Stimulated activated CD8-positive, alpha-beta memory T cell treated with anti-CD3 and anti-CD28 coated beads, Interleukin-12 subunit alpha, Interleukin-12 subunit beta, amount 100 ng/mL, for 24 hours (primary cell): ENCODE data around the gene SEC24C.
"Not testable (repeated sequence)": the region's sequence is repeated elsewhere in the genome, so short reads cannot be mapped to it uniquely, and the experiment has no call there.

Experiments
- DNase-seq: peaks from one replicate; pipeline ENCODE4 v3.0.0-alpha.2; 2020; ENCODE audit errors: extremely low read depth

Gene SEC24C, protein sequence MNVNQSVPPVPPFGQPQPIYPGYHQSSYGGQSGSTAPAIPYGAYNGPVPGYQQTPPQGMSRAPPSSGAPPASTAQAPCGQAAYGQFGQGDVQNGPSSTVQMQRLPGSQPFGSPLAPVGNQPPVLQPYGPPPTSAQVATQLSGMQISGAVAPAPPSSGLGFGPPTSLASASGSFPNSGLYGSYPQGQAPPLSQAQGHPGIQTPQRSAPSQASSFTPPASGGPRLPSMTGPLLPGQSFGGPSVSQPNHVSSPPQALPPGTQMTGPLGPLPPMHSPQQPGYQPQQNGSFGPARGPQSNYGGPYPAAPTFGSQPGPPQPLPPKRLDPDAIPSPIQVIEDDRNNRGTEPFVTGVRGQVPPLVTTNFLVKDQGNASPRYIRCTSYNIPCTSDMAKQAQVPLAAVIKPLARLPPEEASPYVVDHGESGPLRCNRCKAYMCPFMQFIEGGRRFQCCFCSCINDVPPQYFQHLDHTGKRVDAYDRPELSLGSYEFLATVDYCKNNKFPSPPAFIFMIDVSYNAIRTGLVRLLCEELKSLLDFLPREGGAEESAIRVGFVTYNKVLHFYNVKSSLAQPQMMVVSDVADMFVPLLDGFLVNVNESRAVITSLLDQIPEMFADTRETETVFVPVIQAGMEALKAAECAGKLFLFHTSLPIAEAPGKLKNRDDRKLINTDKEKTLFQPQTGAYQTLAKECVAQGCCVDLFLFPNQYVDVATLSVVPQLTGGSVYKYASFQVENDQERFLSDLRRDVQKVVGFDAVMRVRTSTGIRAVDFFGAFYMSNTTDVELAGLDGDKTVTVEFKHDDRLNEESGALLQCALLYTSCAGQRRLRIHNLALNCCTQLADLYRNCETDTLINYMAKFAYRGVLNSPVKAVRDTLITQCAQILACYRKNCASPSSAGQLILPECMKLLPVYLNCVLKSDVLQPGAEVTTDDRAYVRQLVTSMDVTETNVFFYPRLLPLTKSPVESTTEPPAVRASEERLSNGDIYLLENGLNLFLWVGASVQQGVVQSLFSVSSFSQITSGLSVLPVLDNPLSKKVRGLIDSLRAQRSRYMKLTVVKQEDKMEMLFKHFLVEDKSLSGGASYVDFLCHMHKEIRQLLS

DNA sequence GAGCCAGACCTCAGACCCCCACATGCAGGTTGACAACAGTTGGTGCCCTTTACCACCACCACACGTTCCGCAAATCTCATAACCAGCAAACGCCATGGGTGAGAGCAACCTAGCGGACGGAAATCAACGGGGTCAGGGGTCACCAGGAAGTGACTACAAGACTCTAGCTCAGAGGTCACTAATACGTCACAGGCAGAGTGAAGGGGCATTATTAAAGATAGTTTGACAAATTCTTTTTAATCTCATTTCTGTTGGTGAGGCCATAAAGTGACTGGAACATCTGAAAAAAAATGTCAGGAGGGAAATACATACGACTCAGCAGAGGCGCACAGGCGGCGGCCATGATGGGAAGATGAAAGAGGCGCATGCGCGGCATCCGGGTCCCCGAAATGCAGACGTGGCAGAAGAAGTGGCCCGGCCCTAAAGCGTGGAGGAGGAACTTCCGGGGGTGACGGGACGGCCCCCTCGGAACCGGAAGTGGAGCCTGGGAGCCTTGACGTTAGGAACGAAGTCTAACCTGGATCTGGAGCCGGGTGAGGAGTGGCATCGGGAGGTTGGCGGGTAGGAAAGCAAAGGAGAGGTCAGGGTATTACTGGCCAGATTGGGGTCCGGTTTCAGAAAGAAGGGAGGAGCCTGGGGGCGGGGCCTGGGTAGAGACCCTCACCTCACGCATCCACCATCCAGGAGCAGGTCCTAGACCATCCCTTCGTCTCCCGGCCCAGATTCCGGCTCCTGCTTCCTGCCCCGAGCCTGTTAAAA lies at the start of gene SEC24C:
Gene SEC24C (plus strand): TSS at position 468 of the 759 bp plus-strand sequence. CDS start 2,461 bp downstream, outside the sequence.
- peak; percentile 88 for DNase-seq

DNA sequence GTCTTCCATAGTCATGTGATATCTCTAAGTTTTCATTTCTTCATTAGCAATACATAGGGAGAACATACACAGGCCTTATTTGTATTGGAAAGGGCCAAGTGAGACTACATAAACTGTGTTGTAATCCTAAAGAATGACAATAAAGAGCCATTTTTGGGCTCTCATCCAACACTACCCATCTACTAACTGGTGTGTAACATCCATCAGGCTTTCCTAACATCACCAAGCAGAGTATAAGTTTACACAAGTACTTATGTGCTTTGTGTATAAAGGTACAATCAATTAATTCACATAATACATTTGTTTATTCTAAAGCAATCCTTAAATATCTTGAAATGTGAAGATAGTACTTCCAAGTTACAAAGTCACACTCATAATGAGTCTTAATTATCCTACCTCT lies 48.9 kb upstream of the SEC24C start:
- DNase-seq: not testable (repeated sequence)

DNA sequence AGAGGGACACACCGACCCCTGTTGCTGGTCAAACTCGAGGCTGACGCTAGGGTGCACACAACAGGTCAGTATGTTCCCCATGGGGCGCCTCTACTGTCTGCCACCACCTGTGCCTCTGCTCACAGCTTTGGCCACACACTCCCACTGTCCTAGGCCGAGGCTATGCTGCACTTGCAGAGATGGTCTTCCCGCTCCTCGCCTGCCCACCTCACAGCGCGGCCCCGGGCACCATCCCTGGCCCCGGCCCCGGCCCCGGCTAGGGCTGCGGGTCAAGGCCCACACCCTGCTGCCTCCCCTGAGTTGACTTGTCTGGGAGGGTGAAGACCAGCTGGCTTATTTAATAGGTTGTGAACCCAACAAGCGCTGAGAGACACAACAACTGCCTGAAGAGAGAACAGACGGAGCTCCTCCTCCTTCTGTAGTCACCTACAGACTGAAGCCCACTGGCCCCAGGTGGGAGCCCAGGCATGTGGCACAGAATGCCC lies 46.5 kb upstream of the SEC24C start, which contains the start of gene AGAP5:
Gene AGAP5 (minus strand): TSS at position 435 of the 485 bp plus-strand sequence. CDS start 354 bp downstream, at position 81.
- DNase-seq: not testable (repeated sequence)

GRCh38 chr10:73698819-73699218 lies 45.4 kb upstream of the SEC24C start:
- not testable (repeated sequence) for DNase-seq

DNA sequence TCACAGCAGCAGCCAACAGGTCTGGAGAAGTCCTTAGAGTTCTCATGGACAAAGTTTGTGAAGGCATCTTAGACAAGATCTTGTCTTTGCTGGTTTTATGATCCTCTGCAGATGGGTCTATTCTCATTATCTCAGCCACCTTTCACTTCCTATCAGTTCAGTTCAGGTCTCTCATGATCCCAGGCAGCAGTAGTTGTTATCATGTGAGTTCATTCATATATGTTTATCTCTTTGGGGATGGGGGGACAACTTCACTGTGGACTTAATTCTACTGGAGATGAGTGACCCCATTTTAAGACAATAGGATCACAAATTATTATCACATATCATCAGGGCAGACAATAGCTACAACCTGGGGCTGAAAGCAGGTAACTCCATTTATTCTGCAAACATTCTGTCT lies 40.2 kb upstream of the SEC24C start:
- not testable (repeated sequence) for DNase-seq

DNA sequence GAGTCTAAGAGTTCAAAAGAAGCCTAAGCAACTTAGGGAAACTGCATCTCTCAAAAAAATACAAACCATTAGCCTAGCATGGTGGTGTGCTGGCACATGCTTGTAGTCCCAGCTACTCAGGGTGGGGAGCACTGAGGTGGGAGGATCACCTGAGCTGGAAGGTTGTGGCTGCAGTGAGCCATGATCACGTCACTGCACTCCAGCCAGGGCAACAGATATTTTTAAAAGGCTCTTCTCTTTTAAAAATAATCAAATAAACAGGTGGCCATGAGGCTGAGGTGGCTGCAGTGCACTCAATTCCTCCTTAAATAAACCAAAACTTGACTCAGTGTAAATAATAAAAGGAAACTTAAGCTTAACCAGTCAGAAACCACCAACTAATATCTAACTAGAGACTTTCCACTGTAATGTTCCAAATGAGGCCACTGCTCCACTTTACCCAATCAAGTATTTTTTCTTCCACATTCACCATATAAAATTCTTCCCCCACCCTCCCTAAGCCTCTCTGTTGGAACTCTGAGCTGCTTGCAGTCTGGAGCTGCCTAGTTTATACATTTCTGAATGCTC lies 38.6 kb upstream of the SEC24C start:
- not testable (repeated sequence) for DNase-seq

DNA sequence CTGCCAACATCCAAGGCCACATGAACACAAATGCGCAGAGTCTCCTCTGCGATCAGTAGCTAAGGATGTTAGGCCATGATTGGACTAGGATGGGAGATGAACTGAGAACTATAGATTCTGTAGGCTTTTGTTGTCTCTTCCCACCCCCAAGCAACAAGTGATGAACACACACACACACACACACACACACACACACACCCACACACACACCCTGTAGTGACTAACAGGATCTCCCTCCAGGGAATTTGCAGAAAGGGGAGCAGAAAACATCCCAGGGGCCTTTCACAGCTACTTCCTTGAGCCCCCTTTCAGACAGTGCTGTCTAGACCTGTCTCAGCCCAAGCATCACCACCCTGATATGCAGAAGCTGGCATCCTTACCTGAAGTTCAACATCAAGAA lies 37.7 kb upstream of the SEC24C start:
- not testable (repeated sequence) for DNase-seq

GRCh38 chr10:73707628-73708027 lies 36.5 kb upstream of the SEC24C start:
- not testable (repeated sequence) for DNase-seq

DNA sequence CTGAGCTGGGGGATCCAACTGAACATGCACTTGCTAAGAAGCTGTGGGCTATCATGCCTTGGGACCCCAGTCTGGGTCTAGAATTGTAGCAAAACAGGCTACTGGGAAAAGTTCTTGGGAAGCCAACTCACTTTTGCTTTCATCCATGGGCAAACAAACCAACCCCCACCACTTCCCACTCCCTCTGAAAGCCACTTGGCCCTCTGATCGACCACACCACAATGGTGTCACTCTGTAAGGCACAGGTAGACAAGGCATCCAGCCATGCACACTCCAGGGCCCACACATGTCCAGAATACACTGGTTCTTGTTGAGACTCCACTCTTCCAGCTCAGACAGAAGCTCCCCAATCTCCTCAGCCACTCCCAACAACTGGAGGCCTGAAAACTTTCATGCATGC lies 36.0 kb upstream of the SEC24C start:
- DNase-seq: not testable (repeated sequence)

DNA sequence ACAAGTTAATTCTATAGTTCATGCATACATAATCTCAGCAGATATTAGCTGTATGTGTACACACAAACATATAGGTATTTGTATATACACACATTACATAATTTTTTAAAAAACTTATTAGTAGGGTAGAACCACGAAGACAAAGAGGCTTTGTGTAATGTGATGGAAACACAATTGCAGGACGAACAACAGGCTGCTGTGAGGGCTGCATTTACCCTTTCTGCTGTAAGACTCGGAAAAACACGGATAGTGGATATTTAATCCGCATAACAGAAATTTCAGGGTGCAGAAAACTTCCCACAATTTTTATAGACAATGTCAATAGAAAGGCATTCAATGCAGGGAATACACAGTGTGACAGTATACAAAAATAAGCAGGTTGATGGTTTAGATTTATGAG lies 32.5 kb upstream of the SEC24C start:
- not testable (repeated sequence) for DNase-seq

DNA sequence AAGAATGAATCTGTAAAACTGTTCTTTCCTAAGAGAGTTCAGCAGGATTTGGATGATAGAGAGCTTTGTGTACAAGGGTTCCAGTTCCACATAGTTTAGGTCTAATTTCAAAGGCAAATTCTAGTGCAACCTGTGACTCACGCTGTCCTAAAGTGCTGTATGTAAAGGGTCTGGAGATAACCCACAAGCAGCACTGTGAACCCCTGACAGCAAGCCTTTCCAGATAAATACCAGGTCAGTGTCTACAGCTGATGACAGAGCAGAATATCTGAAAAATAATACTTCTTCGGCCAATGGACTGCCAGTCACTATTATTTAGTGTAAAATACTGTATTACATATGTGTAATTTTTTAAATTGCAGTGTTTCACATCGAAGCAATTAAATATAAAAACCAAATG lies 30.3 kb upstream of the SEC24C start:
- not testable (repeated sequence) for DNase-seq

- not testable (repeated sequence) for DNase-seq
These were observed 29.7 kb upstream of the SEC24C start for GRCh38 chr10:73714483-73714882.

GRCh38 chr10:73715179-73716156 lies 28.7 kb upstream of the SEC24C start:
- DNase-seq: not testable (repeated sequence)

DNA sequence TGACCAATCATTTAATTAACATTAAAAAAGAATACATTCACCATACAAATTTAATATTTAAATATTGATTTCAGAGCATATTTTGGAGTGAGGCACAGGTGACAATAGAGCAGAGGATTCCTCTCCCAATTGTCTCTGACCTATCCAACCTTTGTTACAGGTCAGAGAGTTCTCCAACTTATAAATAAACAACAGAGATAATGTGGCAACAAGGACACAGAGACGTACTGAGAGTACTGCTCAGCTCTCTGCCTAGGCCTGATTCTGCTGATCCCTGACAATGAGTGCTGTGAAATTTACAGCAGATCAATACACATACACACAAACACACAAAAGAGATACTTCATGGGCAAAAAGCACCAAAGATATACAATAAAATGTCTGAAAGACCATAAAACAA lies 27.9 kb upstream of the SEC24C start:
- no peak for DNase-seq

- no peak for DNase-seq
These were observed 26.6 kb upstream of the SEC24C start for GRCh38 chr10:73717556-73717955.

- not testable (repeated sequence) for DNase-seq
These were observed 23.6 kb upstream of the SEC24C start for GRCh38 chr10:73720561-73720960.

GRCh38 chr10:73723516-73723915 lies 20.7 kb upstream of the SEC24C start:
- DNase-seq: no peak

- peak; percentile 7 for DNase-seq
These were observed 14.4 kb upstream of the SEC24C start for GRCh38 chr10:73729781-73730152.

- peak; percentile 75 for DNase-seq
These were observed 13.8 kb upstream of the SEC24C start for GRCh38 chr10:73730153-73730906.
